ENCODE measurements around the gene NCOA1. TPM values are rescaled to one million over a fixed set of nuclear protein-coding genes. Genes with fewer than 3 reads are reported as not detected.
A peak's percentile ranks its signal among the peaks of the same experiment; 100 is the strongest.

NCOA1 gene
- total and polyA plus RNA-seq, 4 donors, result 6.5 to 26.6 (median 16.3) TPM

DNA sequence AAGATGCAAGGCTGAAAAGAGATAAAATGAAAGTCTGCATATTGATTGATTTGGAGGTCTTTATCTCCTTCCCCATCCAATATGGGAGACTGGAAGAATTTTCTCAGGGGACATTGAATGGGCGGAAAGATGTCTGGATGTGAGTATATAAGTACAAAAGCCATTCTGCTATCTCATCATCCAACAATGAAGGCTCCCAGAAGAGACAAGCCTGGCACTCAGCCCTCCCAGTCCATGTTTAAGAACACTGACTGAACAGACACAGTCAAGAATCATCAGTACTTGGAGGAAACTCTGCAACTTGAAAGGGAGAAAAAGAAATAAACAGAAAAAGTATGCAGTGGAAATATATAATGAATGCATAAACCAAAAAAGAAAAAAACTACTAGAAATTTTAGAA lies 221.2 kb downstream of the NCOA1 start (continued):
- TF ChIP-seq RAD21 (IDR thresholded peaks at IDR 0.05), result no peak
- TF ChIP-seq RXRA (IDR thresholded peaks at IDR 0.05), result no peak

GRCh38 chr2:24717263-24717951 lies 226.4 kb downstream of the NCOA1 start:
- no peak for TF ChIP-seq ZBTB33 (IDR thresholded peaks at IDR 0.05)
- TF ChIP-seq, protein P1, sequence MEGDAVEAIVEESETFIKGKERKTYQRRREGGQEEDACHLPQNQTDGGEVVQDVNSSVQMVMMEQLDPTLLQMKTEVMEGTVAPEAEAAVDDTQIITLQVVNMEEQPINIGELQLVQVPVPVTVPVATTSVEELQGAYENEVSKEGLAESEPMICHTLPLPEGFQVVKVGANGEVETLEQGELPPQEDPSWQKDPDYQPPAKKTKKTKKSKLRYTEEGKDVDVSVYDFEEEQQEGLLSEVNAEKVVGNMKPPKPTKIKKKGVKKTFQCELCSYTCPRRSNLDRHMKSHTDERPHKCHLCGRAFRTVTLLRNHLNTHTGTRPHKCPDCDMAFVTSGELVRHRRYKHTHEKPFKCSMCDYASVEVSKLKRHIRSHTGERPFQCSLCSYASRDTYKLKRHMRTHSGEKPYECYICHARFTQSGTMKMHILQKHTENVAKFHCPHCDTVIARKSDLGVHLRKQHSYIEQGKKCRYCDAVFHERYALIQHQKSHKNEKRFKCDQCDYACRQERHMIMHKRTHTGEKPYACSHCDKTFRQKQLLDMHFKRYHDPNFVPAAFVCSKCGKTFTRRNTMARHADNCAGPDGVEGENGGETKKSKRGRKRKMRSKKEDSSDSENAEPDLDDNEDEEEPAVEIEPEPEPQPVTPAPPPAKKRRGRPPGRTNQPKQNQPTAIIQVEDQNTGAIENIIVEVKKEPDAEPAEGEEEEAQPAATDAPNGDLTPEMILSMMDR (IDR thresholded peaks at IDR 0.05; ENCODE audit: low read depth, low read length, missing input control), result no peak
- TF ChIP-seq YY1 (IDR thresholded peaks at IDR 0.05), result no peak
- no peak for TF ChIP-seq EGR1 (IDR thresholded peaks at IDR 0.05; ENCODE audit: low read depth in 2 of 2)
- TF ChIP-seq HNF4A (conservative IDR thresholded peaks at IDR 0.05), result peak; percentile 77 to 79
- TF ChIP-seq, protein P2, sequence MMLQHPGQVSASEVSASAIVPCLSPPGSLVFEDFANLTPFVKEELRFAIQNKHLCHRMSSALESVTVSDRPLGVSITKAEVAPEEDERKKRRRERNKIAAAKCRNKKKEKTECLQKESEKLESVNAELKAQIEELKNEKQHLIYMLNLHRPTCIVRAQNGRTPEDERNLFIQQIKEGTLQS (IDR thresholded peaks at IDR 0.05), result no peak
- peak; percentile 91 for TF ChIP-seq FOXA2 (IDR thresholded peaks at IDR 0.05)
- peak in 1 of 2 donors; percentile 22 for TF ChIP-seq JUND (IDR thresholded peaks at IDR 0.05)
- TF ChIP-seq FOXA1 (IDR thresholded peaks at IDR 0.05), result peak; percentile 64
- TF ChIP-seq RXRA (IDR thresholded peaks at IDR 0.05), result peak; percentile 38 to 57
- no peak for TF ChIP-seq NR2F2 (IDR thresholded peaks at IDR 0.05)
- no peak for TF ChIP-seq TAF1 (conservative IDR thresholded peaks at IDR 0.05)
- TF ChIP-seq RAD21 (IDR thresholded peaks at IDR 0.05), result no peak
- peak; percentile 21 for TF ChIP-seq SP1 (IDR thresholded peaks at IDR 0.05)
- TF ChIP-seq, protein P3, sequence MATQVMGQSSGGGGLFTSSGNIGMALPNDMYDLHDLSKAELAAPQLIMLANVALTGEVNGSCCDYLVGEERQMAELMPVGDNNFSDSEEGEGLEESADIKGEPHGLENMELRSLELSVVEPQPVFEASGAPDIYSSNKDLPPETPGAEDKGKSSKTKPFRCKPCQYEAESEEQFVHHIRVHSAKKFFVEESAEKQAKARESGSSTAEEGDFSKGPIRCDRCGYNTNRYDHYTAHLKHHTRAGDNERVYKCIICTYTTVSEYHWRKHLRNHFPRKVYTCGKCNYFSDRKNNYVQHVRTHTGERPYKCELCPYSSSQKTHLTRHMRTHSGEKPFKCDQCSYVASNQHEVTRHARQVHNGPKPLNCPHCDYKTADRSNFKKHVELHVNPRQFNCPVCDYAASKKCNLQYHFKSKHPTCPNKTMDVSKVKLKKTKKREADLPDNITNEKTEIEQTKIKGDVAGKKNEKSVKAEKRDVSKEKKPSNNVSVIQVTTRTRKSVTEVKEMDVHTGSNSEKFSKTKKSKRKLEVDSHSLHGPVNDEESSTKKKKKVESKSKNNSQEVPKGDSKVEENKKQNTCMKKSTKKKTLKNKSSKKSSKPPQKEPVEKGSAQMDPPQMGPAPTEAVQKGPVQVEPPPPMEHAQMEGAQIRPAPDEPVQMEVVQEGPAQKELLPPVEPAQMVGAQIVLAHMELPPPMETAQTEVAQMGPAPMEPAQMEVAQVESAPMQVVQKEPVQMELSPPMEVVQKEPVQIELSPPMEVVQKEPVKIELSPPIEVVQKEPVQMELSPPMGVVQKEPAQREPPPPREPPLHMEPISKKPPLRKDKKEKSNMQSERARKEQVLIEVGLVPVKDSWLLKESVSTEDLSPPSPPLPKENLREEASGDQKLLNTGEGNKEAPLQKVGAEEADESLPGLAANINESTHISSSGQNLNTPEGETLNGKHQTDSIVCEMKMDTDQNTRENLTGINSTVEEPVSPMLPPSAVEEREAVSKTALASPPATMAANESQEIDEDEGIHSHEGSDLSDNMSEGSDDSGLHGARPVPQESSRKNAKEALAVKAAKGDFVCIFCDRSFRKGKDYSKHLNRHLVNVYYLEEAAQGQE (IDR thresholded peaks at IDR 0.05), result peak; percentile 38
- no peak for TF ChIP-seq GABPA (IDR thresholded peaks at IDR 0.05 in 1 of 2, conservative IDR thresholded peaks at IDR 0.05 in 1 of 2)
- TF ChIP-seq MAX (IDR thresholded peaks at IDR 0.05), result no peak
- TF ChIP-seq HNF4G (IDR thresholded peaks at IDR 0.05), result peak; percentile 45
- no peak for DNase-seq (ENCODE audit: low spot score)
- H3K9ac ChIP-seq (ENCODE audit: low read depth in 1 of 2, low read length in 2 of 2), result no peak overlapping the region
- H3K4me1 ChIP-seq (ENCODE audit: control insufficient read depth in 4 of 4, insufficient read depth in 4 of 4, low read length in 3 of 4), result peaks cover 10 to 32% (median 14%) of the 10 kb centered on the region in 4 donors
- no peak overlapping the region for H3K4me3 ChIP-seq (ENCODE audit: low read depth in 1 of 3, low read length in 3 of 3)
- no peaks in the 10 kb centered on the region for H3K27me3 ChIP-seq (ENCODE audit: control insufficient read depth in 4 of 4, insufficient read depth in 4 of 4, low read length in 3 of 4)
- peaks cover 0 to 3% (median 2%) of the 10 kb centered on the region in 4 donors for H3K36me3 ChIP-seq (ENCODE audit: control insufficient read depth in 4 of 4, insufficient read depth in 3 of 4, low read depth in 1 of 4, low read length in 3 of 4)
- 75% methylated on average over 2 of the region's 2 CpGs for WGBS
- H3K9me3 ChIP-seq (ENCODE audit: control insufficient read depth in 4 of 4, low read length in 3 of 4), result no peaks in the 10 kb centered on the region
- H3K27ac ChIP-seq (ENCODE audit: low read depth in 1 of 2, low read length in 2 of 2), result no peak overlapping the region

All from liver (tissue), 9 donors.